ENCODE measurements around the gene BRCC3.

- TF ChIP-seq CTCF (IDR thresholded peaks at IDR 0.05; ENCODE audit: insufficient read depth, low read length) (no peak), POLR2AphosphoS5 (IDR thresholded peaks at IDR 0.05; ENCODE audit: low read depth) (no peak), SPI1 (IDR thresholded peaks at IDR 0.05; ENCODE audit: borderline replicate concordance, low read depth) (no peak), GABPA (IDR thresholded peaks at IDR 0.05; ENCODE audit: low read depth) (no peak)
Observed at GRCh38 chrX:155026420-155026726, 44.9 kb upstream of the BRCC3 start.

Data from HL-60 (cell line).